ENCODE results near the gene SRRM2.

Gene SRRM2

DNA sequence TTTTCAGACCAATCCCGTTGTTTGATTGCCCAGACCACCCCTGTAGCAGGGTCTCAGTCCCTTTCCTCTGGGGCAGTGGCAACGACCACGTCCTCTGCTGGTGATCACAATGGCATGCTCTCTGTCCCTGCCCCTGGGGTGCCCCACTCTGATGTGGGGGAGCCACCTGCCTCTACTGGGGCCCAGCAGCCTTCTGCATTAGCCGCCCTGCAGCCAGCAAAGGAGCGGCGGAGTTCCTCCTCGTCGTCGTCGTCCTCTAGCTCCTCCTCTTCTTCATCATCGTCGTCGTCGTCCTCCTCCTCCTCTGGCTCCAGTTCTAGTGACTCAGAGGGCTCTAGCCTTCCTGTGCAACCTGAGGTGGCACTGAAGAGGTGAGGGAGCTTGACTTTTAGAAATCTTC, 15.5 kb downstream of the SRRM2 start:
- no peak for TF ChIP-seq FOXM1 (IDR thresholded peaks at IDR 0.05; ENCODE audit: borderline replicate concordance)
- TF ChIP-seq LEF1 (IDR thresholded peaks at IDR 0.05; ENCODE audit: borderline replicate concordance) = no peak
- TF ChIP-seq SUZ12 (IDR thresholded peaks at IDR 0.05) = no peak
- TF ChIP-seq SP1 (IDR thresholded peaks at IDR 0.05) = no peak
- no peak for TF ChIP-seq TARDBP (IDR thresholded peaks at IDR 0.05)
- no peak for TF ChIP-seq L3MBTL2 (conservative IDR thresholded peaks at IDR 0.05)
- TF ChIP-seq ARNT (IDR thresholded peaks at IDR 0.05) = no peak
- TF ChIP-seq, protein P1, sequence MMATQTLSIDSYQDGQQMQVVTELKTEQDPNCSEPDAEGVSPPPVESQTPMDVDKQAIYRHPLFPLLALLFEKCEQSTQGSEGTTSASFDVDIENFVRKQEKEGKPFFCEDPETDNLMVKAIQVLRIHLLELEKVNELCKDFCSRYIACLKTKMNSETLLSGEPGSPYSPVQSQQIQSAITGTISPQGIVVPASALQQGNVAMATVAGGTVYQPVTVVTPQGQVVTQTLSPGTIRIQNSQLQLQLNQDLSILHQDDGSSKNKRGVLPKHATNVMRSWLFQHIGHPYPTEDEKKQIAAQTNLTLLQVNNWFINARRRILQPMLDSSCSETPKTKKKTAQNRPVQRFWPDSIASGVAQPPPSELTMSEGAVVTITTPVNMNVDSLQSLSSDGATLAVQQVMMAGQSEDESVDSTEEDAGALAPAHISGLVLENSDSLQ (IDR thresholded peaks at IDR 0.05) = no peak
- no peak for TF ChIP-seq FOXA1 (IDR thresholded peaks at IDR 0.05)
- TF ChIP-seq NFRKB (IDR thresholded peaks at IDR 0.05) = no peak
- TF ChIP-seq ZNF384 (IDR thresholded peaks at IDR 0.05) = no peak
- no peak for TF ChIP-seq BHLHE40 (IDR thresholded peaks at IDR 0.05; ENCODE audit: borderline replicate concordance)
- no peak for TF ChIP-seq HDGF (IDR thresholded peaks at IDR 0.05; ENCODE audit: borderline replicate concordance)
- TF ChIP-seq FOXK2 (IDR thresholded peaks at IDR 0.05) = no peak
- TF ChIP-seq CTBP1 (IDR thresholded peaks at IDR 0.05; ENCODE audit: borderline replicate concordance) = no peak
- no peak for TF ChIP-seq ELF4 (IDR thresholded peaks at IDR 0.05)
- DNase-seq (ENCODE audit: extremely low spot score) = no peak
- CTCF ChIA-PET = interaction anchor here (0.6 kb wide), 1 partner anchor 71 kb away, joined by 3 read pairs; no protein-coding TSS in a partner anchor
- POLR2A ChIA-PET = interaction anchor here (3.7 to 4.2 kb wide), 2 partner anchors 11 to 16 kb away, joined by 23 to 31 read pairs; partner anchors contain the start of genes ELOB and SRRM2

- no peak for DNase-seq (ENCODE audit: extremely low spot score)
- TF ChIP-seq BHLHE40 (IDR thresholded peaks at IDR 0.05; ENCODE audit: borderline replicate concordance) (no peak), L3MBTL2 (conservative IDR thresholded peaks at IDR 0.05) (no peak)
- ChIA-PET POLR2A (interaction anchor here (0.9 to 4.2 kb wide), 3 partner anchors 10 to 100 kb away, joined by 3 to 31 read pairs (median 23); partner anchors contain the start of genes ELOB and SRRM2), CTCF (no interaction called here)
Measured at GRCh38 chr16:2768403-2769089, 16.1 kb downstream of the SRRM2 start.

DNA sequence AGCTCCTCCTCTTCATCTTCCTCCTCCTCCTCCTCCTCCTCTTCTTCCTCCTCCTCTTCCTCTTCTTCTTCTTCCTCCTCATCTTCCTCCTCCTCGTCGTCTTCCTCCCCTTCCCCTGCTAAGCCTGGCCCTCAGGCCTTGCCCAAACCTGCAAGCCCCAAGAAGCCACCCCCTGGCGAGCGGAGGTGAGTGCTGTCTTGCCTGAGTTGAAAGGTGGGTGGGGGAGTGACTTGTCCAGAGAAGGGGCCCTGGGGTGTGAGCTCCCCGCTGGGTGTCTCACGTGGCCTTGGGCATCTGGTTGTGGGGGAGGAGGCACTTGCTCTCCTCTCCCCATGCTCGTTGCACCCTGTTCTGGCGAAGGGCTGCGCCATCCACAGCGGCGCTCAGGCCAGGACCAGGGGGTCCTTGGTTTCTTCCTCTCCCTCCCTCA, 16.7 kb downstream of the SRRM2 start:
- no peak for TF ChIP-seq SP1 (IDR thresholded peaks at IDR 0.05)
- ChIA-PET CTCF (no interaction called here), POLR2A (interaction anchor here (0.9 to 4.2 kb wide), 3 partner anchors 9 to 99 kb away, joined by 3 to 31 read pairs (median 23); partner anchors contain the start of genes ELOB and SRRM2)
- DNase-seq (ENCODE audit: extremely low spot score) = no peak

GRCh38 chr16:2769675-2770056, 17.2 kb downstream of the SRRM2 start:
- ChIA-PET CTCF (interaction anchor here (1.1 kb wide), 1 partner anchor 16 kb away, joined by 3 read pairs; no protein-coding TSS in a partner anchor), POLR2A (interaction anchor here (0.9 to 4.2 kb wide), 3 partner anchors 9 to 98 kb away, joined by 3 to 31 read pairs (median 23); partner anchors contain the start of genes ELOB and SRRM2)
- TF ChIP-seq CTBP1 (IDR thresholded peaks at IDR 0.05; ENCODE audit: borderline replicate concordance) (no peak), BHLHE40 (IDR thresholded peaks at IDR 0.05; ENCODE audit: borderline replicate concordance) (no peak), TARDBP (IDR thresholded peaks at IDR 0.05) (no peak), LEF1 (IDR thresholded peaks at IDR 0.05; ENCODE audit: borderline replicate concordance) (no peak), HDGF (IDR thresholded peaks at IDR 0.05; ENCODE audit: borderline replicate concordance) (no peak), FOXK2 (IDR thresholded peaks at IDR 0.05) (no peak)
- no peak for DNase-seq (ENCODE audit: extremely low spot score)

DNA sequence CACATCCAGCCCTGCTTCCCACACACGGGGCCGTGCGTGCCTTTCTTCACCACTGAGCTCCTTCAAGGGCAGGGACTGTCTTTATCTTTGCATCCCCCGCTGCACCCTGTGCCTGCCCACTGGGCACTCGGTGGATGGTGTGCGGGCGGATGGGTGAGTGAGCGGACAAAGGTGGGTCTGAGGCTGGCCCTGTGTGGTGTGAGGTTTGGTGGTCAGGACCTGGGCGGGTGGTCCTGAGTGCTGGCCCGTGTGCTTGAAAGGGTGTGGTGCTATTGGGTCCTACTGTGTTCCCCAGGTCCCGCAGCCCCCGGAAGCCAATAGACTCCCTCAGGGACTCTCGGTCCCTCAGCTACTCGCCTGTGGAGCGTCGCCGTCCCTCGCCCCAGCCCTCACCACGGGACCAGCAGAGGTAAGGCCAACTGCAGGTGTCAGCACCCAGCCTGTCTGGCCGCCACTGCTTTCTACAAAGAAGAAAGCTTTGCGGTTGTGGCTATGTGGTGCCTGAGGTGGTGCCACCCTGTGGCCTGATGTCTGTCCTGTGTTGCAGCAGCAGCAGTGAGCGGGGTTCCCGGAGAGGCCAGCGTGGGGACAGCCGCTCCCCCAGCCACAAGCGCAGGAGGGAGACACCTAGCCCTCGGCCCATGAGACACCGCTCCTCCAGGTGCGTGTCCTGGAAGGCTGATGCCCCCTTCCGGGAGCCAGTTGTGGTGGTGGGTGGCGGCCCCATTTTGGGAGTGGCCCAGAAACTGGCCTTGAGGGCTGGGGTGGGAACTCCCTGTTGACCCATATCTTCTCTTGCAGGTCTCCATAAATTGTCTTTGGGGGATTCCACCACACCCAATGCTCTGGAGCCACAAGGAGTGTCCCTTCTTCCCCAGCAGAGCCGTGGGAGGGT, 17.9 kb downstream of the SRRM2 start:
- no peak for DNase-seq (ENCODE audit: extremely low spot score)
- TF ChIP-seq HDGF (IDR thresholded peaks at IDR 0.05; ENCODE audit: borderline replicate concordance) (no peak), ELF4 (IDR thresholded peaks at IDR 0.05) (no peak), TARDBP (IDR thresholded peaks at IDR 0.05) (no peak), L3MBTL2 (conservative IDR thresholded peaks at IDR 0.05) (no peak), BHLHE40 (IDR thresholded peaks at IDR 0.05; ENCODE audit: borderline replicate concordance) (no peak), NFRKB (IDR thresholded peaks at IDR 0.05) (no peak), FOXK2 (IDR thresholded peaks at IDR 0.05) (no peak), CTBP1 (IDR thresholded peaks at IDR 0.05; ENCODE audit: borderline replicate concordance) (no peak), SP1 (IDR thresholded peaks at IDR 0.05) (no peak), ARNT (IDR thresholded peaks at IDR 0.05) (no peak), FOXA1 (IDR thresholded peaks at IDR 0.05) (no peak), FOXM1 (IDR thresholded peaks at IDR 0.05; ENCODE audit: borderline replicate concordance) (no peak), ZNF384 (IDR thresholded peaks at IDR 0.05) (no peak), SUZ12 (IDR thresholded peaks at IDR 0.05) (no peak), LEF1 (IDR thresholded peaks at IDR 0.05; ENCODE audit: borderline replicate concordance) (no peak)
- TF ChIP-seq, protein P1 (IDR thresholded peaks at IDR 0.05) = no peak
- ChIA-PET CTCF (interaction anchor here (1.1 kb wide), 1 partner anchor 17 kb away, joined by 3 read pairs; no protein-coding TSS in a partner anchor), POLR2A (interaction anchor here (3.7 to 4.2 kb wide), 2 partner anchors 8 to 18 kb away, joined by 23 to 31 read pairs; partner anchors contain the start of genes ELOB and SRRM2)
